ENCODE measurements around the gene NOC3L. TPM values are rescaled to one million over a fixed set of nuclear protein-coding genes. Genes with fewer than 3 reads are reported as not detected.

The NOC3L gene
- total and polyA plus RNA-seq, 2 donors (not counting 3 experiments of a cell fraction or from before 2014, with no cell fraction given): 4.3 to 20.5 TPM

DNA sequence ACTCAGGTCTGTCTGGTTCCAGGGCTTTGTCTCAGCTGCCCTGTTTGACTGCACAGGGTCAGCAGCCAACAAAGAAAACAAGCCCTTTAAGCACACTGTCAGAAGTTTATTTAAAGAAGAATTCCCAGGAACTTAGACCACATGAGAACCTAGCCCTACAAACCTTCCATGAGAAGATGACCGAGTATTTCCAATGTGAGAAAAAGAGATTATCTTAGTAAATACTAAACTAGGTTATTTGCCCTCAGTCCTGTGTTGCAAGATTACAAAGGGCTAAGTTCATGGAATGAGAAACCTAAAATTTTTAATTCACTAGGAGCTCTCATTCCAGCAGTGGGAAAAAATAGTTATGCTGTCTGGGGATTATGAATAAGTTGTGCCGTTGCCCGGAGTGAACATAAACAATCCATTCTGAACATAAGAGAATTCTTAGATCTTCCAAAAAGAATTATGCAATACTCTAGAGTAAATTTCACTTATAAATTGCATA lies 46.7 kb downstream of the NOC3L start:
- H3K4me1 ChIP-seq (ENCODE audit: control insufficient read depth, extremely low read depth, insufficient read depth, low read length): no peaks in the 10 kb centered on the region
- ChIA-PET CTCF (interaction anchor here (1.5 kb wide), 1 partner anchor 128 kb away, joined by 3 read pairs; no protein-coding TSS in a partner anchor), POLR2A (no interaction called here)
- FAIRE-seq (no peak), DNase-seq (ENCODE audit: low read depth, low spot score) (peak; percentile 13)
- H3K36me3 ChIP-seq (ENCODE audit: control insufficient read depth in 2 of 2, extremely low read depth in 1 of 2, insufficient read depth in 2 of 2, low read length in 2 of 2): no peaks in the 10 kb centered on the region
- no TSS peak for BruUV-seq (replicated peaks)
- H3K9me3 ChIP-seq (replicated peaks; ENCODE audit: control insufficient read depth, insufficient read depth, low read length): no peaks in the 10 kb centered on the region
- dilution Hi-C loops (cut with MboI; ENCODE audit: extremely low pct_ligation_motif_present, low sequenced_read_pairs): no loop called here
- no peak overlapping the region for H3K4me2 ChIP-seq (ENCODE audit: insufficient read depth, low read length)
- no peaks in the 10 kb centered on the region for H3K27me3 ChIP-seq (ENCODE audit: control insufficient read depth in 2 of 2, insufficient read depth in 2 of 2, low read length in 2 of 2)
- H2AFZ ChIP-seq (ENCODE audit: low read depth, low read length): no peak overlapping the region
- H3K4me3 ChIP-seq (replicated peaks in 1 of 3; ENCODE audit: insufficient read depth in 1 of 3, low read depth in 1 of 3, low read length in 3 of 3): no peak overlapping the region
- no peak overlapping the region for H3K9ac ChIP-seq (replicated peaks; ENCODE audit: extremely low read depth, insufficient read depth, low read length)
- TF ChIP-seq, protein P1, sequence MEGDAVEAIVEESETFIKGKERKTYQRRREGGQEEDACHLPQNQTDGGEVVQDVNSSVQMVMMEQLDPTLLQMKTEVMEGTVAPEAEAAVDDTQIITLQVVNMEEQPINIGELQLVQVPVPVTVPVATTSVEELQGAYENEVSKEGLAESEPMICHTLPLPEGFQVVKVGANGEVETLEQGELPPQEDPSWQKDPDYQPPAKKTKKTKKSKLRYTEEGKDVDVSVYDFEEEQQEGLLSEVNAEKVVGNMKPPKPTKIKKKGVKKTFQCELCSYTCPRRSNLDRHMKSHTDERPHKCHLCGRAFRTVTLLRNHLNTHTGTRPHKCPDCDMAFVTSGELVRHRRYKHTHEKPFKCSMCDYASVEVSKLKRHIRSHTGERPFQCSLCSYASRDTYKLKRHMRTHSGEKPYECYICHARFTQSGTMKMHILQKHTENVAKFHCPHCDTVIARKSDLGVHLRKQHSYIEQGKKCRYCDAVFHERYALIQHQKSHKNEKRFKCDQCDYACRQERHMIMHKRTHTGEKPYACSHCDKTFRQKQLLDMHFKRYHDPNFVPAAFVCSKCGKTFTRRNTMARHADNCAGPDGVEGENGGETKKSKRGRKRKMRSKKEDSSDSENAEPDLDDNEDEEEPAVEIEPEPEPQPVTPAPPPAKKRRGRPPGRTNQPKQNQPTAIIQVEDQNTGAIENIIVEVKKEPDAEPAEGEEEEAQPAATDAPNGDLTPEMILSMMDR (IDR thresholded peaks at IDR 0.05; ENCODE audit: extremely low read depth in 1 of 2, insufficient read depth in 1 of 2, low read depth in 1 of 2, low read length in 2 of 2): no peak
- TF ChIP-seq JUN (IDR thresholded peaks at IDR 0.05; ENCODE audit: borderline replicate concordance, insufficient read depth, insufficient read length, low read depth) (no peak), MYC (IDR thresholded peaks at IDR 0.05; ENCODE audit: low read depth, low read length) (no peak), MAX (IDR thresholded peaks at IDR 0.05; ENCODE audit: insufficient read depth, insufficient read length) (no peak), EZH2 (IDR thresholded peaks at IDR 0.05; ENCODE audit: borderline replicate concordance, low read depth, low read length, severe bottlenecking) (no peak), POLR2AphosphoS5 (IDR thresholded peaks at IDR 0.05; ENCODE audit: insufficient read depth, low read depth, low read length) (no peak), GATA2 (IDR thresholded peaks at IDR 0.05; ENCODE audit: insufficient read depth, insufficient read length, low read depth, low read length) (no peak), FOS (IDR thresholded peaks at IDR 0.05; ENCODE audit: borderline replicate concordance, insufficient read depth, low read length) (no peak), POLR2A (IDR thresholded peaks at IDR 0.05; ENCODE audit: low read depth, low read length) (no peak)
- H3K79me2 ChIP-seq (ENCODE audit: control insufficient read depth, insufficient read depth, low read length): no peaks in the 10 kb centered on the region
- intact Hi-C loops (cut with micrococcal nuclease): no loop called here
- no peaks in the 10 kb centered on the region for H4K20me1 ChIP-seq (replicated peaks; ENCODE audit: control insufficient read depth, extremely low read depth, insufficient read depth, low read length)
- no peaks in the 10 kb centered on the region for H3K9me1 ChIP-seq (replicated peaks; ENCODE audit: control insufficient read depth, extremely low read depth, insufficient read depth, low read length)
- H3K27ac ChIP-seq (ENCODE audit: insufficient read depth, low read depth, low read length): no peak overlapping the region

Measured in endothelial cell of umbilical vein (primary cell).